ENCODE measurements around the gene YARS1.

Gene YARS1

DNA sequence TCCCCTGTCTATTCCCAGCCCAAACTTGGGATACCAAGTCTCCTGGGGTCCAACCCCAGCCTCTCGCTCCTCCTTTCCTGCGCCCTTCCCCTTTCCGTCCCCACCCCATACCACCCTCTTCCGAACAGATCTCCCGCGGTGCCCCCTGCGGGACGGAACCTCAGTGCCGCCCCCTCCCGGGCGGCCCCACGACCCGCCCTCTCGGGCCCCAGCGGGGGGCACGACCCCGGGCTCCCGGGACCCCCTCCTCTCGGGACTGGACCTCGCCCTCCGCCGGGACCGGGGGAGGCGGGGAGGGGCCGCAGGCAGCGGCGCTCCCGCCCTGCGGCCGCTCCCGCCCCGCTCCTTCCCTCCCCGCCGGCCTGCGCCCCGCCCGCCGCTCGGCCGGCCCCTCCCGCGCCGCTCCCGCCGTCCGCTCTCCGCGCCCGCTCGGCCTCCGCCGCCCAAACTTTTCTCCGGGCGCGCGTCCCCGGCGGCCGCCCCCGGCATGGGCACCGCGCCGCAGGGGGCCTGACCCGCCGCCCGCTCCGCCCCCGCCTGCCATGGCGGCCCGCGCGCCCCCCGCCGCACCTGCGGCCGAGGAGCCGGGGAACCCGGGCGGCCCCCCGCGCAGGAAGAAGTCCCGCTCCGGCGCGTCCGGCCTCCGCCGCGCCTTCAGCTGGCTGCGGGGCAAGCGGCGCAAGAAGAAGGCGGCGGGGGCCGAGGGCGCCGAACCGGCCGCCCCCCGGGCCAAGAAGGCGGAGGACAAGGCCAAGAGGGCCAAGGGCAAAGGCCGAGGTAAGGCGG is 75.6 kb downstream of the YARS1 start:
- DNase-seq, result peak; percentile 28

DNA sequence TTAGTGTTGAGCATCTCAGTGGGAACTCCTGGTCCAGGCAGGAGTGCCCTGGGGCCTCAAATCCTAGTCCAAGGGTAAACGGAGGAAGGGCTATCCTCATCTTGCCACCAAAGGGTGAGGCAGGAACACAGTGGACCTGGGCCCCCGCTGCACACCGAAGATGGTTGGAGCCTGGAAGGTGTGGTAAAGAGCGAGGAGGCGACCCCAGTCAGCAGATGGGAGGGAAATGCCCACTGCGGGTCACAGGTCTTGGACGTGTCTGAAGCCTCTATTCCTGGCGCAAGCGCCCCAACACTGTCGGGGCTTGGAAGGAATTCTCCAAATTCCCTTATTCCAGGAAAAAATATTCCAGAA is 76.1 kb downstream of the YARS1 start:
- no peak for DNase-seq

DNA sequence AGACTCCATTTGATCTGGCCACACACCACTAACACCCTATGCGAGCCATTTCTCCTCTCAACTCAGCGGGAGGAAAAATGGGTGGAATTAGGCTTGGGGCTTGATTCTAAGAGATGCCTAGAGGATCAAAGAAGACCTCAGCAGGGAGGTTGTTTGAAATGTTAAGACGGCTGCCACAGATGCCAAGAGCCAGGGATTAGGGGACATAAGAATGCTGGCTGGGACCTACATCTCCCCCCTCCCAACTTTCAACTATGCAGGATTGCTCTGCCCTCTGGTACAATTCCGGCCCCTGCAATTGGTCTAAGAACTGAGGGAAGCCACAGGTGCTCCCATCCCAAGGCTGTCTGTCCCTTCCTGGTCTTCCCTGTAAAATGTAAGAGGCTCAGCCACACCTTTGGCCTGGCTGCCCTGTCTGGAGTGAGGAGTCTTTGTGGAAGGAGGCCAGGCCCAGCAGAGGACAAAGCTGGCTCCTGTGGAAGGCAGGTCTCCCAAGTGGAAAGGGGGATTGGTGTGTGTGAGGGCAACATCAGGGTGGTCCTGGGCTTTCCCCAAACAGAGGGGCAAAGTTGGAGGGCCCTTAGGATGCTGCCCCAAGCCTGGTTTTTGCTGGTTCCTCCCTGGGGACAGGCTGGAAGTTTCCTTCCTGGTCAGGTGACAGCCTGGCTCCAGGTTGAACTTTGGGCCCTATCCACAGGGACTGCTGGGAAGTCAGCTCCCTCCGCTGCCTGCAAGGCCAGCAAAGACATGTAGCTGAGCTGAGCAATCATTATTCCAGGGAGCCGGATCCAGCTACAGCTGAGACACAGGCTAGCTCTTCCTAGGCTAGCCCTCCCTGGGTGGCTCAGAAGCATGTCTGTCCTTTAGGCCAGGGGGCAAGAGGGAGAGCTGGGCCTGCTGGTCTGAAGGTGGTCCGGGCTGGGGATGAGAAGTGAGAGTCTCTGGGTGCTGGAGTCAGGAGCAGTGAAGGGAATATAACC is 80.1 kb downstream of the YARS1 start:
- DNase-seq, result peak; percentile 39

DNA sequence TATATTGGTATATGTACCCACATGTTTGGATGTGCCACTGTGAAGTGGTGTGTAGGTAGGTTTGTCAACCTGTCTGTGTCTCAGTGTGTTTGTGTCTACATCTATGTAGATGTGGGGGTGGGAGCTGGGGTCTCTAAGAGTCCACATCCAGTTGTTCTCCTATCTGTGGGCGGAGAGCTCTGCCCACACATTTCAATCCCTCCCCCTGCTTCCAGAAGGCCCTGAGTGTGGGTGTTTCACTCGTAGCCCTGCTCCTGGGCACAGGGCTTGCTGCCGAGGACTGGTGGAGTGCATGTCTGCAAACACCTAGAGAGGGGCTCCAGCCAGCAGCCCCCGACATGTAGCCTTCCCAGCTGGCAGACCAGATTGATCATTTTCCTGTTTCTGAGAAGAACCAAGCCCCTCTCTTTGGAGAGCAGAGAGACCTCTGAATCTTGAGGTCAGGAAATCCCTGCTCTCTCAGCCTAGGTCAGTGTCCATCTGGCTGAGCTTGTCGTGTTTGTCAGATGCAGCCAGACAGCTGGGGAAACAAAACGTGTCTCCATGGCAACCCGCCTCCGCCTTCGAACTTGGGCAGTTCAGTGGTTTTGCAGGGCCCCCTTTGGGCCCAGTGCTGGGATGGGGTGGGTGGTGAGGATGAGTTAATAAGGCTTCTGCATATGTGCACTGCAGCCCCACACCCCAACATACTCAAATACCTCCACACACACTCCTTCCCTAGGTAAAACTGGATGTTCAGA is 83.4 kb downstream of the YARS1 start:
- peak; percentile 52 for DNase-seq

DNA sequence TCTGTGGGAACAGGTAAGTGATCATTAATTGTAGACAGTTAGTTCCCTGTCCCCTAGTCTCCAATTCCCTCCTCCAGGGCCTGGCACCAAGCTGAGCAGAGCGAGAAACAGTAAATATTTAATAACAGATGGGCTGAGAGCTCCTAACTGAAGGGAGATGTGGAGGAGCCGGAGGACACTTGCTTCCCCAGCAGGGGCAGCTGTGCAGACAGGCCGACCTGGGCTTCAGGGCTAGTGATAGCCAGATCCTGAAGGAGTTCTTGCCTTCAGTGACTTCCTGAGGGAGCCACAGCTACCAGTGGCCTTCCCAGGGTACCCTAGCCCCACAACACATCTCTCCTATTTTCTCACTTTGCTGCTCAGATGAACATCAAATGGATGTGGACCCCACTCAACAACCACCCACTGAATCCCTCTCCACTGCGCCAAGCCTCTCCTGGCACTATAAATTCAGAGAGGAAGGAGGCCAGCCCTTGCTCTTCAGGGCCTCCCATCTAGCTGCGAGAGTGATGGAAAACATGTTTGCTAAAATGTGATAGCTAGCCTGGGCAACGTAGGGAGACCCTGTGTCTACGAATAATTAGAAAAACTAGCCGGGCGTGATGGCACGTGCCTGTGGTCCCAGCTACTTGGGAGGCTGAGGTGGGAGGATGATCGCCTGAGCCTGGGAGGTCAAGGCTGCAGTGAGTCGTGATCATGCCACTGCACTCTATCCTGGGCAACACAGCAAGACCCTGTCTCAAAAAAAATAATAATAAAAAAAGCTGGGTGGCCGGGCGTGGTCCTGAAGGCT is 87.7 kb downstream of the YARS1 start:
- peak; percentile 24 for DNase-seq

DNA sequence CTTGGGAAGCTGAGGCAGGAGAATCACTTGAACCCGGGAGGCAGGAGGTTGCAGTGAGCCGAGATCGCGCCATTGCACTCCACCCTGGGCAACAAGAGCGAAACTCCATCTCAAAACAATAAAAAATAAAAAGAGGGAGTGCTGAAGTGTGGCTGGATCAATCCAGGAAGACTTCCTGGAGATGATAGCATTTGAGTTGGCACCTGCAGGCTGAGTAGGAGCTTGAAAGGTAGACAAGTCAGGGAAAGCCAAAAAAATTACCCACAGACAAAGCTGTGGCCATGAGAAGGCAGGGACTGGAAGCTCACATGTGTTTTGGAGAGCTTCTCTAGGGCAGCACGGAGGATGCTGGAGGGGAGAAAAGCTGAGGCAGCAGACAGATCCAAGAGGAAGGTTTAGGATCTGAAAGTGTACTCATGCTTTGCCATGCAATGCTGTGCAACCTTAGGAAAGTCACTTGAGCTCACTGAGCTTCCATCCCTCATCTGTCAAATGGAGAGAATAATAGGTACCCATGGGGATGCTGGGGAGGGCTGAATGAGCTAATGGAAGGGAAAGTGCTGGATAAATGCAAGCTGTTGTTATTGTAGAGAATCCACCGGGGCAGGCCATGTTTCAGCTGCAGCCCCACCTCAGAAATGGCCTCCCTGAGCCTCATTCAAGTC is 88.6 kb downstream of the YARS1 start:
- no peak for DNase-seq

DNA sequence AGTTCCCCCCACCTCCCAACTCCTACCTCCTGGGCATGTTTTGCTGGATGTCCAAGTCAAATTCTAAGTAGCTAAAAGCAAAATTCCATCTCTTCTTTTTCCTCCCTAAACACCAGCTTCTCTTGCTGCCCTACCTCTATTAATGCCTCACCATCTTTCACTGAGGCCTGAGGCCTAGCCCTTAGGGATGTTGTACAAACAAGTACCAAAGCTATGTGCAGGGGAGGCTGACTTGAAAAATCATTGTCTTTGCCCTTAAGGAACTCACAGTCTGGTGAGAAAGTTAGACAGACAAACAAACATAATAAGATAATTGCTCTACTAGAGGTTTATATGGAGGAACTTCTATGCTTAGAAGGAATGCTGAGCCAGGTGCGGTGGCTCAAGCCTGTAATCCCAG is 89.3 kb downstream of the YARS1 start:
- no peak for DNase-seq

DNA sequence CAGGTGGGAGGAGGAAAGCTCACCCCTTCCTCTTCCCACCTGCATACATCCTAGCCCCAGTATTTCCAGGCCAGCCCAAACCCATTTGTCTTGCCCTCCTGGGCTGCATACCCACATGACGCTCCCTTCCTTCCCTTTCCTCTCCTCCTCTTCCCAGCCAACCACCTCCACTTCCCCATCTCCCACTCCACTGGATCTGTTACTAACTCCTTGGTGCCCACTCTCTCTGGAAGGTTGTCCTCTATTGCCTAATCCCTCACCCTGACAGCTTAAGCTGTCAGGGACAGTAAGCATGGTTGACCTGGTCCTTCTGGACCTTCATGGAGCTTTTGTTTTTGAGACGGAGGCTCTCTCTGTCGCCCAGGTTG is 91.6 kb downstream of the YARS1 start:
- DNase-seq, result no peak

Data from NCI-H82 (cell line).